Stimulated activated CD8-positive, alpha-beta memory T cell treated with anti-CD3 and anti-CD28 coated beads, Interleukin-12 subunit alpha, Interleukin-12 subunit beta, amount 100 ng/mL, for 1 hour (primary cell): ENCODE results near the gene PLPP1.

Source experiments
- DNase-seq: peaks from one replicate; pipeline ENCODE4 v3.0.0-alpha.2; 2020; ENCODE audit warnings: low read depth

Gene PLPP1

DNA sequence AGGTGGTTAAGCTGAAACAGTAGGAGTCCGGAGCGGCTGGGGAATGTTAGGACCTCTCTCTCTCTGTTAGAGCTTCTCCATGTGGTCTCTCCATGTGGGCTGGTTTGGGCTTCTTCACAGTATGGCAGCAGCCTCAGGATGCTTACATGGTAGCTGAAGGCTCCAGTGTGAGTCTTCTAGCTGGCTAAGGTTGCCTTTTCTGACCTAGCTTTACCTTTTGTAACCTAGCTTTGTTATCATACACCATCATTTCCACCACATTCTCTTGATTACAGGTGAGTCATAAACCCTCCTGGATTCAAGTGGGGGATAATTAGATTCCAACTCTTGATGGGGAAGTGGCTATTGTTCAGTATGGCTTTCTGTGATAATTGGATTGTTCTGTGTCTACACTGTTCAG, 128.5 kb downstream of the PLPP1 start:
- no peak for DNase-seq

DNA sequence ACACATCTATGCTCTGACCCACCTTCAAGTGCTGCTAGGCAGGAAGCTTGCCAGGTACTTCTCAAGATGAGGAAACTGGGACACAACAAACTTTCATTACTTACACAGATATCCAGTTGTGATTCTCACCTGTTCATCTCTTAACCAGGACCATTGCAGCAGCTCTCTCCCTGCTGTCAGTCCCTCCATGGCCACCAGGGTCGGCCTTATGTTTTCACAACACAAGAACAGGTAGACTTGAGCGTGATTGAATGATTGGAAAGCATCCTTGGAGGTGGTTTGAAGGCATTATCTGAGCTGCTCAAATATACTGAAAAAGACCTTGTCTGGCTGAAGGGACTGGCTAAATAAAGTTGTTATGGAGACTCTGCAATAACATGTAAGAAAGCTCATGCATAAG, 132.6 kb downstream of the PLPP1 start:
- no peak for DNase-seq

DNA sequence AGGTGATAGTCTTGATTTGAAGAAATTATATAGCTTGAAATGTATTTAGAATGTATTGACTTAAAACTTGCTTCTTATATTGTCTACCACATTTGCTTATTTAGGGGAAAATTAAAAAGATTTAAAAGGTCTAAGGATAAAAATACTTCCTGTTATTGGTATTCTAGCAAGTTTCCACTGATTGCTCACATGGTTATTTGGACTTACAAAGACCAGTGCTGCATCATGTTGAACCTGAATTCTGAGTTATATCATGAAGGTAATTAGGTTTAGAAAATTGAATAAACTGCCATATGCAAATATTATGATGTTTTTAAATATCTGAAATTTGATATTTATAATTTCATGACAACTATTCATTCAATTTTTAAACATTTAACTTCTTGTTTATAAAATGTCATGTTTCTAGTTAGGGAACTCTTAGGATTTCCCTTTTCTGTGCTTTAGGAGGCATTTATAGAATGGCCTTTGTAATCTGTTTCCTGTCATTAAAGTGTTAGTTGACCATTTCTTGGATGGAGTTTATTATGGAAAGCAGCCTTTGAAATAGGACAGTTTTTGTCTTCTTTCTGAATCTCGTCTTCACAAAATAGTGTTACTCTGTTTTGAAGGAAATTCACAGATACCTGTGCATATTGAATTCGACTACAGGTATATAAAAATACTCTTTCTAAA, 141.1 kb downstream of the PLPP1 start:
- DNase-seq = no peak

DNA sequence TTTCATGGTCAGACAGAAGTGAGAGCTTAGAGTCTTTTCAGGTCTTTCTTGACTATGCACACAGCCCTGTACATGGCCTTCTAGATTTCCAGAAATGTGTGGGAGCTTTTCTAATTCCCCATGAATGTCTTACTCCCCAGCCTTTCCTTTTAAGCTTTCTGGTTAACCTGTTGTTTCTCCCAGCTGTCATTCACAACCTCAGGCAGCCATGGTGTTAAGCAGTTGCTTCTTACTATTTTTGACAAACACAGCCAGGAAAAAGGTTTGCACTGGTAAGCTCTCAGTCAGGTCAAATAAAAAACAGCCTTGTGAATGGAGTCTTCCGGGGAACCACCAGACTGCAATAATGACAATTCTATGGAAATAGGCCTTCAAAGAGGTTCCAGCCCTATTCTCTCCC, 142.1 kb downstream of the PLPP1 start:
- DNase-seq = no peak

DNA sequence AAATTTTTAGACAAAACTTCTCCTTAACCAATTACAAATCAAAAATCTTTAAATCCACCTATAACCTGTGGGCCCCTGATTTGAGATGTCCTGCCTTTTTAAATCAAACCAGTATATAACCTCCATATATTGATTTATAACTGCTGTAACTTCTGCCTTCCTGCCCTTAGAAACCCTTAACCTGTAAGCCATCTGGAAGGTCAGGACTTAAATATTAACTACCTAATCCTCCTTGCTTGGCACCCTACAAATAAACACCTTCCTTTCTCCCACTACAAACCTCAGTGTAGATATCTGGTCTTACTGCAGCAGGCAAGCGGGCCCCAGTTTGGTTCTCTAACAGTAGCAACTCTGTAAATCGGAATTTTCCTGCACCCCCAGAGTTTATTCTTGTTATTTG, 143.1 kb downstream of the PLPP1 start:
- DNase-seq = no peak

DNA sequence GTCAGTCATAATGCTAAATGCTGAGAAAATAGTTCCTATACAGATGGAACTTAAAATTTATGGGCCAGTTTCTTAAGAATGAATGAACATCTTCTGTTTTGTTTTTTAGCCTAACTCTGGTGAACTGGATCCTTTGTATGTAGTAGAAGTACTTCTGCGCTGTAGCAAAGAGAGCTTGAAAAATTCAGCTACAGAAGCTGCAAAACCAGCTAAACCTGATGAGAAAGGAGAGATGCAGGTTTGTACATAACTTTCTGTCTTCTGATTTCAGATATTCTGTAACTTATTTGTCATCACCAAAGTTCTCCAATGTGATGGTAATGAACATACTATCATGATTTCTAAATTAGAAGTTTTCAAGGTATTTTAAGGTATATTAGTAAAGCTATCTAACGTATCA, 146.9 kb downstream of the PLPP1 start:
- DNase-seq = no peak

DNA sequence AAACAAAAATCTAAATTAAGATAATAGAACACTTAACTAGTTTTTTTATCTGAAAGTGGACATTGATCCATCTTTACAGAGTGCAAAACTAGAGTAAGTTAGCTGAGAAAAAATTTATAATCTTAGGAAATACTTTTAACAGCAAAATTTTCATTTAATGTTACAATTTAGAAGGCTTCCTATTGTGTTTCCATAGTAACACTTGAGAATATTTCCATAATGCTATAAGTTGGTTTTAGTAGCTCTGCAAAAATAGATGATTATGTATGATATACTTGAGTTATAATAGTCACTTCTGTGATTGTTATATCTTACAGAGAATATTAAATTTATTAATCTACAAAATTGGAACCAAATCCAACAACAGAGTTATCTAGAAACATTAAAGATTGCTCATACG, 148.4 kb downstream of the PLPP1 start:
- DNase-seq = no peak

DNA sequence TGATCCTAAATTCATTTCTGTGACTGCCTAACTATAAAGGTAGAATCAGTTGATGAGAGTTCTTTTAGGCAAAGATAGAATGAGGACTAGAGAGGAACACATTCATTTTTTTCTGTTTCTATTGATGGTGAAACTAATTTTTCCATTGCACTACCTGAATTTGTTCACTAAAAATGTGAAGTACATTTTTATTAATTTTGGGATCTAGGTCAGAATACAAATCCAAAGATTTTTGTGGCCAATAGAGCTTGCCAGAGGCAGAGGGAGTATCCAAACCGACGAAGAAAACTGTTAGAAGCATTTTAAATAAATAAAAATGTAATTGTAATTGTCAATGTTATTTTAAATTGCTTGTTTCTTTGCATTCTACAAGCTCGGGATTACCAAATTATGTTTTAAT, 148.9 kb downstream of the PLPP1 start:
- no peak for DNase-seq

DNA sequence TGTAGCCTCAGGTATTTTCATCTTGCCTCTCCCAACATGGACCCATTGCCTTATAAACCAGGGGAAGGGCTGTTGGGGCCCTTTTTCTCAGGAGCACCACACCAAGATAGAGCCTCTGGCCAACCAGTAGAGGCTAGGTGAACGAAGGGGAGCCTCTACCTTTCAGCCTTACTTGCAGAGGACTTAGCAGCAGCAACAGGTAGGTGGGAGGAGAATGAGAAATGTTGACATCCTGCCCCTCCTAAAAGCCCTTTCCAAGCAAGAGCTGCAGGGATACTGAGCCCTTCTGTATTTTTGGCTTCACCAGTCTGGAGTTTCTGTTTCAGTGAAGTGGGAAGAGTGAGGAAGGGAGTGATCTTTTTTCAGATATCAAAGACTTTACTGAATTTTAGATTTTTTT, 149.5 kb downstream of the PLPP1 start:
- DNase-seq = no peak

DNA sequence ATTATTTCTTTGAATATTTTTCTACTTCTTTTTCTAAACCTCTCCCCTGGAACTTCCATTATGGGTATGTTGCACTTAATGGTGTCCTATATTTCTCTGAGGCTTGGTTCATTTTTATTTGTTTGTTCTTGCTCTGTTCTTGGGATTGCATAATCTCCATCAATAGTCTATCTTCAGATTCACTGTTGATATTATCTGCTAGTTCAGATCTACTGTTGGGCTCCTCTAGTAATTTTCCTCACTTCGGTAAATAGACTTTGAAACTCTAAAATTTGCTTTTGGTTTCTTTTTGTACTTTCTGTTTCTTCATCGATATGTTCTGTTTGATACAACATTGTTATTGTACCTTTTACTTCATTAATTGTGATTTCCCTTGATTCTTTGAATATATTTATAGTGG, 150.7 kb downstream of the PLPP1 start:
- DNase-seq = no peak

DNA sequence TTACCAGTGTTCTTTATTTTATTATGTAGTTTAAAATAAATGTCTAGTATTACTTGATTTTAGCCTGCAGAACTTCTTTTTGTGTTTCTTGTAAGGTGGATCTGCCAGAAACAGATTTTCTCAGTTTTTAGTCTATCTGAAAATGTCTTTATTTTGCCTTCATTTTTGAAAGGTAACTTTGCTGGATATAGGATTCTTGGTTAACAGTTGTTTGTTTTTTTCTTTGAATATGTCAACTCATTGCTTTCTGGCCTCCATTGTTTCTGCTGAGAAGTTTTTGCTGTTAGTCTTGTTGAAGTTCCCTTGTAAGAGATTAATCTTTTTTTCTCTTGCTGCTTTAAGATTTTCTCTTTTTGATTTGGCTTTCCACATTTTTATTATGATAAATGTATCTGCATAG, 151.5 kb downstream of the PLPP1 start:
- DNase-seq = no peak

DNA sequence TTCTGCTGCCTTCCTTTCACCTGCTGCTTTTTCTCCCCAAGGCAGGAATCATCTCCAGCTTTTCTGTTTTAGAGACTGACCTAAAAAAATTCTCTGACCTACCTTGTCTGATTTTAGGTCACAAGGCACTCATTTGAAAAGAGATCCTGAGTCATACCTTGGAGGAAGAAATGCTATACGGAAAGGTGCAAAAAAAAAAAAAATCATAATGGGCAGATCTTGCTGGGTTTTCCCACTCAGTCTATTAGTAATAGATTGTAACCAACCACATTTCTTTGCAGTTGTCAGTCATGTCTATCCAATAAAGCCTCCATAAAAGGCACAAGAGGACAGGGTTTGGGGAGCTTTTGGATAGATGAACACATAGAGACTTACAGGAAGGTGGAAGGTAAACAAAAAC, 157.0 kb downstream of the PLPP1 start:
- no peak for DNase-seq
